Measurements from ENCODE around the gene RPS6KL1.
"Not testable (repeated sequence)": the region's sequence is repeated elsewhere in the genome, so short reads cannot be mapped to it uniquely, and the experiment has no call there.

Gene RPS6KL1

DNA sequence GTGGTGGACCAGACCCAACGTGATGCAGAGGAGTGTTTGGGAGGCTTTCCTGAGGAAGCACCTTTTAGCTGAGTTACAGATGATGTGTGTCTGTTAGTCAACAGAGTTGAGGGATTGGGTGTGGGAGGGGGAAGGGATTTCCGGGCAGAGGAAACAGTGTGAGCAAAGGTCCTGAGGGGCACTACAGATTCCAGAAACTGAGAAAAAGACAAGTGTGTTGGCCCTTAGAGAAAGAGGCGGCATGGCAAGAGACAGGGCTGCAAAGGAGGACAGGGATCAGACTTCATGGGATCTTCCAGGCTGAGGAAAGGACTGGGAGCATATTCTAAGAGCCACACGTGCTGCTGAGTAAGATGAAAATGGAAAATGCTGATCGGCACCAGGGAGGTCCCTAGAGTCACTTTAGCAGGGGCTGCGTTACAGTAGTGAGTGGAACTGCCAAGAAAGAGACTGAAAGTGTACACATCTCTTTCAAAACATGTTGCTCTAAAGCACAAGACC lies 9.4 kb upstream of the RPS6KL1 start:
- peak overlapping the region; percentile 49 for H3K27ac ChIP-seq (ENCODE audit: low read length)
- H3K9me3 ChIP-seq (ENCODE audit: control insufficient read depth in 1 of 2, low read length in 2 of 2) = no peaks in the 10 kb centered on the region
- no peaks in the 10 kb centered on the region for H3K27me3 ChIP-seq (ENCODE audit: low read depth, low read length)
- no peaks in the 10 kb centered on the region for H3K36me3 ChIP-seq (ENCODE audit: control insufficient read depth in 1 of 2, insufficient read depth in 2 of 2, low read length in 2 of 2)
- H3K4me3 ChIP-seq (ENCODE audit: low read depth in 1 of 2, low read length in 2 of 2) = no peak overlapping the region
- H3K4me1 ChIP-seq (ENCODE audit: control insufficient read depth in 1 of 2, insufficient read depth in 2 of 2, low read length in 2 of 2) = peaks cover 0 to 11% of the 10 kb centered on the region in 2 donors

DNA sequence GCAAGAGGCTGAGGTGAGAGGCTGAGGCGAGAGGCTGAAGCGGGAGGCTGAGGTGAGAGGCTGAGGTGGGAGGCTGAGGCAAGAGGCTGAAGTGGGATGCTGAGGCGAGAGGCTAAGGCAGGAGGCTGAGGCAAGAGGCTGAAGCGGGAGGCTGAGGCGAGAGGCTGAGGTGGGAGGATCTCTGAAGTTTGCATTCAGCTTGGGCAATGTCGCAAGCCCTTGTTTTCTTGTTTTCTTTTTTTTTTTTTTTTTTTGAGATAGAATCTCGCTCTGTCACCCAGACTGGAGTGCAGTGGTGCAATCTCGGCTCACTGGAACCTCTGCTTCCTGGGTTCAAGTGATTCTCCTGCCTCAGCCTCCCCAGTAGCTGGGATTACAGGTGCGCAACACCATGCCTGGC lies 8.7 kb upstream of the RPS6KL1 start:
- H3K4me3 ChIP-seq (ENCODE audit: low read depth in 1 of 2, low read length in 2 of 2); H3K36me3 ChIP-seq (ENCODE audit: control insufficient read depth in 1 of 2, insufficient read depth in 2 of 2, low read length in 2 of 2); H3K27ac ChIP-seq (ENCODE audit: low read length); H3K27me3 ChIP-seq (ENCODE audit: low read depth, low read length); H3K9me3 ChIP-seq (ENCODE audit: control insufficient read depth in 1 of 2, low read length in 2 of 2): not testable (repeated sequence)
- H3K4me1 ChIP-seq (ENCODE audit: control insufficient read depth in 1 of 2, insufficient read depth in 2 of 2, low read length in 2 of 2) = peaks cover 0 to 11% of the 10 kb centered on the region in 2 donors

DNA sequence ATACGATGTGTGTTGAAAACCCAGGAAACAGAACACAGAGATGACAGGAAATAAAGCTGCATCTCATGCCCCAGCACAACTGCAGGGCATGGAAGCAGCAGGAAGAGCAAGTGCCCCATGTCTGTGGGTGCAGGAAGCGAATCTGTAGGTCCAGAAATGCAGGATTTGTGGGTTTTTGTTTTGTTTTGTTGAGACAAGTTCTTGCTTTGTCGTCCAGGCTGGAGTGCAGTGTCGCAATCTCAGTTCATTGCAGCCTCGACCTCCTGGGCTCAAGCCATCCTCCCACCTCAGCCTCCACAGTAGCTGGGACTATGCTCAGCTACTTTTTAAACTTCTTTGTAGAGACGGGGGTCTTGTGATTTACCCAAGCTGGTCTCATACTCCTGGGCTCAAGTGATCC lies 6.2 kb upstream of the RPS6KL1 start:
- Histone ChIP-seq H3K27ac (ENCODE audit: low read length) (no peak overlapping the region), H3K27me3 (ENCODE audit: low read depth, low read length) (no peaks in the 10 kb centered on the region), H3K4me1 (ENCODE audit: control insufficient read depth in 1 of 2, insufficient read depth in 2 of 2, low read length in 2 of 2) (peaks cover 0 to 5% of the 10 kb centered on the region in 2 donors), H3K9me3 (ENCODE audit: control insufficient read depth in 1 of 2, low read length in 2 of 2) (no peaks in the 10 kb centered on the region), H3K4me3 (ENCODE audit: low read depth in 1 of 2, low read length in 2 of 2) (no peak overlapping the region), H3K36me3 (ENCODE audit: control insufficient read depth in 1 of 2, insufficient read depth in 2 of 2, low read length in 2 of 2) (no peaks in the 10 kb centered on the region)

DNA sequence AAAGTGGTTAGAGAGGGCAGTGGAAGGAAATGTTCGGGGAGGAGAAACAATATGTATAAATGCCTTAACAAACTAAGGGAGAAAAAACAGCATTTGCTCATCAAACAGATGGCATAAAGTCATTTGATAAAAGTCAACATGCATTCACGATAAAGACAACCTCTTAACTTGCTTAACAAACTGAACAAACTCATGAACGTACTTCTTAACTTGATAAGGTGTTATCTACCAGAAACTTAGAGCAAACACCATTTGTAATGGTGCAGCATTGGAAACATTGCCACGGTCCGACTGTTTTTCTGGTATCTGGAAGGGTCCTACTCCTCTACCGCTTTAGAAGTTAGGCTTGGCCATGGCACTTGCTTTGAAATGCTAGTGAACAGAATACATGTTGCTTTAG lies 4.2 kb upstream of the RPS6KL1 start:
- H3K9me3 ChIP-seq (ENCODE audit: control insufficient read depth in 1 of 2, low read length in 2 of 2) = no peaks in the 10 kb centered on the region
- no peak overlapping the region for H3K4me3 ChIP-seq (ENCODE audit: low read depth in 1 of 2, low read length in 2 of 2)
- peaks cover 0 to 4% of the 10 kb centered on the region in 2 donors for H3K4me1 ChIP-seq (ENCODE audit: control insufficient read depth in 1 of 2, insufficient read depth in 2 of 2, low read length in 2 of 2)
- no peaks in the 10 kb centered on the region for H3K36me3 ChIP-seq (ENCODE audit: control insufficient read depth in 1 of 2, insufficient read depth in 2 of 2, low read length in 2 of 2)
- H3K27ac ChIP-seq (ENCODE audit: low read length) = no peak overlapping the region
- H3K27me3 ChIP-seq (ENCODE audit: low read depth, low read length) = no peaks in the 10 kb centered on the region

DNA sequence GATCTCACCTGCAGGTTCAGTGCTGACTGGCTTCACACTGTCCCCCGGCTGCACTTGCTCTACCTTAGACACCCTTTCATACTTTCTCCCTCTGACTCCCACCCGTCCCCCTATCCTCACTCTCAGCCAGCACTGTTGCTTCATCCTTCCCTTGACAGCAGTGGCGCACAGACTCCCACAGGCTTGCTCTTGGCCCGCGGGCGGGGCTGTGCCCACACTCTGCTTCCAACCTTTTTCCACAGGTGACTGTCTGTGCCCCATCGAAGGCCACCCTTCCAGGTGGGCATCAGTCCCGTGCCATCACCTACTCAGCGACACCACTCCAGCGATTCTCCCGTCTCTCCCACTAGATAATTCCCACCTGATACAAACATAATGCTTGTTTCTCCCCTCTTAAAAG lies 1.0 kb upstream of the RPS6KL1 start:
- Histone ChIP-seq H3K27me3 (ENCODE audit: low read depth, low read length) (no peaks in the 10 kb centered on the region), H3K36me3 (ENCODE audit: control insufficient read depth in 1 of 2, insufficient read depth in 2 of 2, low read length in 2 of 2) (no peaks in the 10 kb centered on the region), H3K4me3 (ENCODE audit: low read depth in 1 of 2, low read length in 2 of 2) (no peak overlapping the region), H3K27ac (ENCODE audit: low read length) (no peak overlapping the region), H3K9me3 (ENCODE audit: control insufficient read depth in 1 of 2, low read length in 2 of 2) (no peaks in the 10 kb centered on the region), H3K4me1 (ENCODE audit: control insufficient read depth in 1 of 2, insufficient read depth in 2 of 2, low read length in 2 of 2) (peaks cover 0 to 4% of the 10 kb centered on the region in 2 donors)

DNA sequence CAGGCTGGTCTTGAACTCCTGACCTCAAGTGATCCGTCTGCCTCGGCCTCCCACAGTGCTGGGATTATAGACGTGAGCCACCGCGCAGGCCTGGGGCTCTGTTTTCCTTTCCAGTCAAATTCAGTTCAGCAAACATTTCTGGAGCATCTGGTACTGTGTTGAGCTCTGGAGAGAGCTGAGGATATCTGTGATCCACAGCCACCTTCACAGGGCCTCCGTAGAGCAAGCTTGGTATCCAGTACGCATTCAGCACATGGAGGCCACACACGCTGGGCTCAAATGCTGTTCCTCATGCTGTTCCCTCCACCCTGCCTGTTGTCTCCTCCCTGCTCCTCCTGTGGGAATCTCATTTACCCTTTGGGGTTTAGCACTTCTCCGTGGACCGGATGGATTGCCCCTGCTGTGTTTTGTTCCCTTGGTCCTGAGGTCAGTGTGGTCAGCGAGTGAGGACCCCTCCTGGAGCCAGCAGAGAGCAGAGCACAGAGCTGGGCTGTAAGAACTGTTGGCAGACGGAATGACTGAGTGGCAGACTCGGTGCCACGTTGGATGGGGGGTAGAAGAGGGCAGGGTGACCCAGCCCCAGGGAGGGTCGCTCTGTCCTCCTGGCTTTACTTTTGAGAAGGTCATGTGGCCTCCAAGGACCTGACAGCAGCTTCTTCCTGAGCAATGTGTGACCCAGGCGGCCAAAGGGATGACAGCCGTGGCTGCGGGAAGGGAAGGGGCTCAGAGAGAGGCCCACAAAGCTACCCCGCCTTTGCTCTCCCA lies 891 bp downstream of the RPS6KL1 start:
- no peaks in the 10 kb centered on the region for H3K9me3 ChIP-seq (ENCODE audit: control insufficient read depth in 1 of 2, low read length in 2 of 2)
- H3K4me3 ChIP-seq (ENCODE audit: low read depth in 1 of 2, low read length in 2 of 2) = peak overlapping the region; percentile 39 to 73
- no peak overlapping the region for H3K27ac ChIP-seq (ENCODE audit: low read length)
- H3K4me1 ChIP-seq (ENCODE audit: control insufficient read depth in 1 of 2, insufficient read depth in 2 of 2, low read length in 2 of 2) = peaks cover 0 to 15% of the 10 kb centered on the region in 2 donors
- no peaks in the 10 kb centered on the region for H3K36me3 ChIP-seq (ENCODE audit: control insufficient read depth in 1 of 2, insufficient read depth in 2 of 2, low read length in 2 of 2)
- no peaks in the 10 kb centered on the region for H3K27me3 ChIP-seq (ENCODE audit: low read depth, low read length)

DNA sequence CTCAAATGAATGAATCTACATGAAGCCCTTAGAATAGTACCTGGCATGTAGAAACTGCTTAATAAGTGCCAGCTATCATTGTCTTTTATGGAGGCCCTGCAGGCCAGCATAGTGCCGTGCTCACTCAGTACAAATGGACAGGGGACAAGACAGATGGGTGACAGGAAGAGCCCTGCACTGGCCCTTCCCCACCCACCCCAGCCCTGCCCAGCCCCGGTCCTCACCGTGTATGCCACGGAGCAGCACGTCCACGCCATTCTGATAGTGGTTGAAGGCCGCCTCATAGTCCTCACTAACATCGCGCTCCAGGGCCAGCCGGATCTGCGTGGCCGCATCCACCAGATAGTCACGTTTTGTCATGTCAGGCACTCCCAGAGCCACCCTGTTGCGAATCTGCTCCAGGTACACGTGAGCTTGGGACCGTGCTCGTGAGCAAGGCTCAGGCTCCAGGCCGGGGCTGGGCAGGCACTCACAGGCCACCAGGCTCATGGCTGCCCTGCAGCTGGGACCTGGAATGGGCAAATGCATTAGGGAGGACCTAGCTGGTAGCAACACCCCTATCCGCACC lies 1.9 kb downstream of the RPS6KL1 start:
- H3K9me3 ChIP-seq (ENCODE audit: control insufficient read depth in 1 of 2, low read length in 2 of 2) = no peaks in the 10 kb centered on the region
- H3K27ac ChIP-seq (ENCODE audit: low read length) = no peak overlapping the region
- H3K4me1 ChIP-seq (ENCODE audit: control insufficient read depth in 1 of 2, insufficient read depth in 2 of 2, low read length in 2 of 2) = peaks cover 0 to 21% of the 10 kb centered on the region in 2 donors
- no peak overlapping the region for H3K4me3 ChIP-seq (ENCODE audit: low read depth in 1 of 2, low read length in 2 of 2)
- no peaks in the 10 kb centered on the region for H3K27me3 ChIP-seq (ENCODE audit: low read depth, low read length)
- no peaks in the 10 kb centered on the region for H3K36me3 ChIP-seq (ENCODE audit: control insufficient read depth in 1 of 2, insufficient read depth in 2 of 2, low read length in 2 of 2)

DNA sequence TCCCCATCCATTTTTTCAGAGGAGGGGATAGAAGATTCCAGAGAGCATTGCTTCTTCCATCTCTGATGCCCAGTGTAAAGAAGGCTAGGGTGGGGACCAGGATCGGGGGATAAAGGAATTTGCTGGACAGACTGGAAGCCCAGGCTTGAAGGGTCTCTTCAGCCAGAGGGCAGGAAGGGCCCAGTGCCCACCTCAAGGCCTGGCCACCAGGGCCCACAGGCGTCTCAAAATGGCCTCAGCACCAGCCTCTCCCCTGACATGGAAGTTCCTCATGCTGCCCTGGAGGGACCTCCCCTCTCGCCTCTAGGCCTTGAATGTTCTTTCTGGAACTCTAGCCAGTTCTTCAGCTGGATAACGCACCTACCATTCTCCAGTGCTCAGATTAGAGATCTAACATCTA lies 2.8 kb downstream of the RPS6KL1 start:
- Histone ChIP-seq H3K9me3 (ENCODE audit: control insufficient read depth in 1 of 2, low read length in 2 of 2) (no peaks in the 10 kb centered on the region), H3K4me3 (ENCODE audit: low read depth in 1 of 2, low read length in 2 of 2) (no peak overlapping the region), H3K27ac (ENCODE audit: low read length) (no peak overlapping the region), H3K4me1 (ENCODE audit: control insufficient read depth in 1 of 2, insufficient read depth in 2 of 2, low read length in 2 of 2) (peaks cover 0 to 26% of the 10 kb centered on the region in 2 donors), H3K36me3 (ENCODE audit: control insufficient read depth in 1 of 2, insufficient read depth in 2 of 2, low read length in 2 of 2) (no peaks in the 10 kb centered on the region), H3K27me3 (ENCODE audit: low read depth, low read length) (no peaks in the 10 kb centered on the region)

DNA sequence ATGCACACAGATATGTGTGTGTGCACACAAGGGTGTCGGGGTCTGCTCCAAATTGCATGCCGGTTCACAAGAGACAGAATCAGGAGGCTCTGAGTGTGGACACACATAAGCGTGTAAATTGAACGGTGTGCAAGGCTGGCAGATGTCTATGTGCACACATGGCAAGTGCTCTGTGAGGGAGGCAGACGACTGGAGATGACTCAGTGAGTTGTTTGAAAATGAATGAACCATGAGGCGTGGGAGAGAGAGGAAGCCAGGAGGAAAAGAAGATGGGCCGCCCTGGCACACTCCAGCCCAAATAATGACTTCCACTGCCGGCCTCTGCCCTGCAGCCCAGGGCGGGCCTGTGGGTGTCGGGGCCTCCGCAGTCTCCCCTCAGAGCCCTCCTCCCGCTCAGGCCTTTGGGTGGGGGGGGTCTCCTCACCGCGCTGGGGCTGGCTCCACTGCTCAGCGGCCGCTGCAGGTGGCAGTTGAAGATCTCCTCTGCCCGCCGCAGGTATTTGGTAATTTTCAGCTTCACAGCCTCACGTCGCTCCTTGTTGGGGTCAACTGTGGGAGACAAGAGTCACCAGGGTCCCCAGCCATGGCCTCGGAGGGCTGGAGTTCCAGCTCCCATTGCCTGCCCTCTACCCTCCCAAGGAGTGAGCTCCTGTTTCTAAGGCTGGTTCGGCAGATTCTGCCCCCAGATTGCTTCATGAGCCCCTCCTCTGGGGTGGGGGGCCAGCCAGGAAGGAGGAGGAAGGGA lies 3.5 kb downstream of the RPS6KL1 start:
- H3K4me3 ChIP-seq (ENCODE audit: low read depth in 1 of 2, low read length in 2 of 2) = no peak overlapping the region

DNA sequence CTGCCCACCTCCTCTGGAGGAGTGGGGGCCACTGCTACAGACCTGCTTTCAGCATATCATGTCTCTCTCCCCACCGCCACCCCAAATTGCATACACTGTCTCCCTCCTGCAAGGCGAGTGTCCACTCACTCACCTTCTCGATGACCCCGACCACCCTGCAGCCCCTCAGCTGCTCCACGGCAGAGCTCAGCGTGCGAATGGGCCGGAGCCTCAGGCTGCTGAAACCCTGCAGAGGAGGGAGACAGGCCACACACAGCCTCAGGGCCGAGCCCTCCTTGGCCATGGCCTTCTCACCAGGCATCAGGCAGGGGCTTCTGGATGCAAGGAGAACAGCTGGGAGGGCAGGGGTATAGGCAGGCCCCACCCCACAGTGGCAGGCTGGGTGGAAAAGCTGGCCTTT lies 4.7 kb downstream of the RPS6KL1 start:
- Histone ChIP-seq H3K9me3 (ENCODE audit: control insufficient read depth in 1 of 2, low read length in 2 of 2) (no peaks in the 10 kb centered on the region), H3K4me1 (ENCODE audit: control insufficient read depth in 1 of 2, insufficient read depth in 2 of 2, low read length in 2 of 2) (peaks cover 5 to 23% of the 10 kb centered on the region in 2 donors), H3K27me3 (ENCODE audit: low read depth, low read length) (no peaks in the 10 kb centered on the region), H3K36me3 (ENCODE audit: control insufficient read depth in 1 of 2, insufficient read depth in 2 of 2, low read length in 2 of 2) (no peaks in the 10 kb centered on the region), H3K4me3 (ENCODE audit: low read depth in 1 of 2, low read length in 2 of 2) (no peak overlapping the region), H3K27ac (ENCODE audit: low read length) (no peak overlapping the region)

More for the DNA sequence above, 3.5 kb downstream of the RPS6KL1 start:
- H3K27me3 ChIP-seq (ENCODE audit: low read depth, low read length) = no peaks in the 10 kb centered on the region
- H3K36me3 ChIP-seq (ENCODE audit: control insufficient read depth in 1 of 2, insufficient read depth in 2 of 2, low read length in 2 of 2) = no peaks in the 10 kb centered on the region
- H3K27ac ChIP-seq (ENCODE audit: low read length) = no peak overlapping the region
- peaks cover 0 to 26% of the 10 kb centered on the region in 2 donors for H3K4me1 ChIP-seq (ENCODE audit: control insufficient read depth in 1 of 2, insufficient read depth in 2 of 2, low read length in 2 of 2)
- H3K9me3 ChIP-seq (ENCODE audit: control insufficient read depth in 1 of 2, low read length in 2 of 2) = no peaks in the 10 kb centered on the region

DNA sequence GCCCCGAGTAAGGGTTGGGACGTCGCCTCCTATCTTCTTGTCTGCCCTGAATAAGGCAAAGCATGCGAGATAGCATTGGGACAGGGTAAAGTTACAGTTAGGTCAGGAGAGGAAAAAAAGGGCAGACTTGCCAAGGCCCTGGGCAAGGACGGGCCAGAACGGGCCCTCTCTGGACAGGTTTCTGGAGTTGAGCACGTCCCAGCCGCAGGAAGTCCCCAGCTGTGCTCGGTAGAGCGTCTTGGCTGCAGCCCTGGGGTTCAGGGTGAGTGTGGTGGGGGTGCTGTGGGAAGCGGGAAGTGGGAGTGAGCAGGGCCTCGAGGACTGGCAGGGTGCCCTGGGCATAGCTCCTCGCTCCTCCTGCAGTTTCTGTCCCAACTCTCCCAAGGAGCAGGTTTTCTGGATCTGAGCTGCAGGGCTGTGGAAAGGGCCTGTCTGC lies 5.4 kb downstream of the RPS6KL1 start:
- Histone ChIP-seq H3K9me3 (ENCODE audit: control insufficient read depth in 1 of 2, low read length in 2 of 2) (no peaks in the 10 kb centered on the region), H3K36me3 (ENCODE audit: control insufficient read depth in 1 of 2, insufficient read depth in 2 of 2, low read length in 2 of 2) (no peaks in the 10 kb centered on the region), H3K27ac (ENCODE audit: low read length) (no peak overlapping the region), H3K4me1 (ENCODE audit: control insufficient read depth in 1 of 2, insufficient read depth in 2 of 2, low read length in 2 of 2) (peaks cover 5 to 22% of the 10 kb centered on the region in 2 donors), H3K27me3 (ENCODE audit: low read depth, low read length) (no peaks in the 10 kb centered on the region), H3K4me3 (ENCODE audit: low read depth in 1 of 2, low read length in 2 of 2) (no peak overlapping the region)

Data from muscle layer of duodenum (tissue), 2 donors.